Karpas-422 (cell line): ENCODE results near the gene ZNF630. TPM values are rescaled to one million over a fixed set of nuclear protein-coding genes. Genes with fewer than 3 reads are reported as not detected.
"Not testable (repeated sequence)": the region's sequence is repeated elsewhere in the genome, so short reads cannot be mapped to it uniquely, and the experiment has no call there.

ENCODE experiments used
- DNase-seq: peaks from one replicate; pipeline ENCODE4 v3.0.0-alpha.2; 2015
- H2AFZ ChIP-seq: fragments of 200-600 bp; sonication (generic); 2 replicates; pipeline ENCODE4 v1.6.1; 2014; ENCODE audit warnings: antibody characterized with exemption, low read length, mixed read lengths
- H3K27ac ChIP-seq: fragments of 200-600 bp; sonication (generic); 2 replicates; pipeline ENCODE4 v1.5.1; 2014; ENCODE audit warnings: mild to moderate bottlenecking, low read length, moderate library complexity
- H3K27me3 ChIP-seq: fragments of 200-600 bp; sonication (generic); 2 replicates; pipeline ENCODE4 v1.6.1; 2014; ENCODE audit warnings: low read length, mixed read lengths
- H3K36me3 ChIP-seq: fragments of 200-600 bp; sonication (generic); 2 replicates; pipeline ENCODE4 v1.6.1; 2014; ENCODE audit warnings: low read length, mixed read lengths; ENCODE audit not compliant: insufficient read depth
- H3K4me1 ChIP-seq: fragments of 200-600 bp; sonication (generic); 2 replicates; pipeline ENCODE4 v1.6.1; 2014; ENCODE audit warnings: mild to moderate bottlenecking, low read length, mixed read lengths
- H3K4me2 ChIP-seq: fragments of 200-600 bp; sonication (generic); 2 replicates; pipeline ENCODE4 v1.6.1; 2014; ENCODE audit warnings: low read length, low read depth, mild to moderate bottlenecking; ENCODE audit not compliant: poor library complexity, severe bottlenecking
- H3K4me3 ChIP-seq: fragments of 200-600 bp; sonication (generic); 2 replicates; pipeline ENCODE4 v1.5.1; 2014; ENCODE audit warnings: mild to moderate bottlenecking, antibody characterized with exemption, low read length, mixed read lengths
- H3K79me2 ChIP-seq: fragments of 200-600 bp; sonication (generic); 2 replicates; pipeline ENCODE4 v1.6.1; 2014; ENCODE audit warnings: mild to moderate bottlenecking, low read length, mixed read lengths
- H3K9ac ChIP-seq: fragments of 200-600 bp; sonication (generic); 2 replicates; pipeline ENCODE4 v1.6.0; 2014; ENCODE audit warnings: low read length
- H3K9me2 ChIP-seq: fragments of 200-600 bp; sonication (generic), shearing (Covaris generic); replicated peaks from 2 replicates; pipeline ENCODE4 v1.6.0; 2014; ENCODE audit warnings: mild to moderate bottlenecking, low read length, moderate library complexity; ENCODE audit not compliant: insufficient read depth
- H3K9me3 ChIP-seq: fragments of 300-700, 200-600 bp; sonication (generic); 2 replicates; pipeline ENCODE4 v1.6.1; 2014; ENCODE audit warnings: low read length, mixed read lengths
- H4K20me1 ChIP-seq: fragments of 200-600 bp; sonication (generic); 2 replicates; pipeline ENCODE4 v1.6.1; 2014; ENCODE audit warnings: mild to moderate bottlenecking, antibody characterized with exemption, low read length, low read depth; ENCODE audit not compliant: insufficient read depth
- total RNA-seq: library from RNA; depleted of rRNA; stranded (reverse); fragments of >200 nt; shearing (Covaris generic); gene quantifications from 2 replicates; pipeline ENCODE4 v1.2.3, GENCODE V29; 2014; ENCODE audit warnings: low replicate concordance

ZNF630 gene
- total RNA-seq, 1 experiment from 2014 or later: 3.7 TPM

GRCh38 chrX:48022738-48023137 is 48.7 kb downstream of the ZNF630 start:
- Histone ChIP-seq H3K27ac (no peak overlapping the region), H3K4me3 (no peak overlapping the region), H3K9me2 (no peaks in the 10 kb centered on the region), H4K20me1 (no peaks in the 10 kb centered on the region; the same call in 1 of the 2 replicates), H3K9me3 (no peaks in the 10 kb centered on the region), H3K4me2 (no peak overlapping the region), H3K36me3 (no peaks in the 10 kb centered on the region), H2AFZ (no peak overlapping the region), H3K27me3 (no peaks in the 10 kb centered on the region), H3K9ac (no peak overlapping the region), H3K79me2 (no peaks in the 10 kb centered on the region), H3K4me1 (peaks cover 6% of the 10 kb centered on the region)
- DNase-seq: peak; percentile 4

- Histone ChIP-seq H3K9ac (no peak overlapping the region), H3K4me1 (peaks cover 6% of the 10 kb centered on the region), H3K36me3 (no peaks in the 10 kb centered on the region), H3K79me2 (no peaks in the 10 kb centered on the region), H3K4me3 (no peak overlapping the region), H2AFZ (no peak overlapping the region), H4K20me1 (no peaks in the 10 kb centered on the region; the same call in 1 of the 2 replicates), H3K27ac (no peak overlapping the region), H3K9me2 (no peaks in the 10 kb centered on the region), H3K27me3 (no peaks in the 10 kb centered on the region), H3K9me3 (no peaks in the 10 kb centered on the region), H3K4me2 (no peak overlapping the region)
- peak; percentile 10 for DNase-seq
Observed at GRCh38 chrX:48022100-48022499, 49.3 kb downstream of the ZNF630 start.

DNA sequence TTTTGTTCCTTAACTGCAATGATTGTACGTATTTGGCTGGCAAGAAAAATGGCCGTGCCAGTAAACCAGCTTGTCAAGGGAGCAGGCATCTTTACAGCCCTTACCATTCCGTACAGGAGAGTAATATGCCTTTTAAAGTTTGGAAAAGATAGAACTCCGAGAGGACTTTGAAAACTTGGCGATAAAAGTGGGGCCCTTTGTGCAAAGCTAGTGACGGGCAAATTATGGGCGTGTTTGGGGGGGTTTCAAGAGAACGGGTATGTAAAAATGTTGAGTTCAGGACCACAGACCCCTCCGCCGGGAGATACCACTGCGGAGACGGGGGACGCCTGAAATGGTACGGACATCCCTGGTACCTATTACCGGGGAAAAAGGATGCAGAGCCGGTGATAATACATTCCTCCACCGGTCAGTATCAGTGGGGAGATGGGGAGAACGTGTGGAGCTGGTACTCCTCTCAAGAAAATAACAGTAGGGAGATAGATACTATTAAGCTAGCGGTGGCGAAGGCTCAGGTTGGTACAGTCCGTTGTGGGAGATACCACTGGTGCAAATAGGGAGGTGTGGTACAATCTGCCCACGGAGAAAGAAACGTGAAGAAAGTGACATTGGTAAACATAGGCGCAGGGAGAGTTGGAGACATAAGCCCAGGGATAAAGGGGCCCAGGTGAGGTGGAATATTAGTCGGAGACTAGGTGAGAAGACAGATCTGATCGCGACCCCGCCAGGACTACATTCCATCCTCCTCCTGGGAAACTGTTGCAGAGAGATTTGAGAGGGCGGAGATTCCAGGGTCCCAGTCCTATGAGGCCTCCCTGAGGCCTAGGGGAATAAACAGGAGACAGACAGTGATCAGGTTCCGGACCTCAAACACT is 50.2 kb downstream of the ZNF630 start:
- Histone ChIP-seq H4K20me1 (no peaks in the 10 kb centered on the region; the same call in 1 of the 2 replicates), H3K27me3 (no peaks in the 10 kb centered on the region), H3K9ac (peak overlapping the region; percentile 73), H3K4me3 (peak overlapping the region; percentile 71), H3K27ac (no peak overlapping the region; the same call in 1 of the 2 replicates), H3K9me2 (no peaks in the 10 kb centered on the region), H3K4me2 (peak overlapping the region; percentile 74), H3K36me3 (no peaks in the 10 kb centered on the region), H3K4me1 (peaks cover 6% of the 10 kb centered on the region), H3K9me3 (no peaks in the 10 kb centered on the region), H3K79me2 (no peaks in the 10 kb centered on the region), H2AFZ (peak overlapping the region; percentile 96)
- peak; percentile 87 for DNase-seq

DNA sequence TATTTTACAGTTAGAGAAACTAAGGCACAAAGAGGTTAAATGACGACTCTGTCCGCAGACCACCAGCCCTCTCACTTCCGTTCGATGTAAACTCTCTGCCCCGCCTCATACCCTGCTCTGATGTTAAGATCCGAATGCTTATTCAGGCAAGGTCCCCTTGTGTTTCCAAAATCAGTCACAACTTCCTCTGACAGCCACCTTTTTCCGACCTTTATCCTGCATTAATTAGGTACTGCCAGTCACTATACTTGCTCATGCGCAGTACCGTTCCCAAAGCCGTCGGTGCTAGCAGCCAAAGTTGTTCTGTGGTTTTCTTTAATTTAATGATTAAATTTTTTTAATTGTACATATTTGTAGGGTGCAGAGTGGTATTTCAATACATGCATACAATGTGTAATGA is 51.0 kb downstream of the ZNF630 start:
- not testable (repeated sequence) for H3K4me1 ChIP-seq, H3K27me3 ChIP-seq, H4K20me1 ChIP-seq, H3K9me2 ChIP-seq, H3K79me2 ChIP-seq, H3K9me3 ChIP-seq, H3K9ac ChIP-seq, H3K36me3 ChIP-seq, H3K27ac ChIP-seq
- H3K4me3 ChIP-seq: peak overlapping the region; percentile 71
- peak overlapping the region; percentile 74 for H3K4me2 ChIP-seq
- peak overlapping the region; percentile 96; the same call in 1 of the 2 replicates for H2AFZ ChIP-seq
- peak; percentile 36 for DNase-seq

- not testable (repeated sequence) for H3K4me2 ChIP-seq, H3K79me2 ChIP-seq, DNase-seq, H2AFZ ChIP-seq, H3K27me3 ChIP-seq, H4K20me1 ChIP-seq, H3K27ac ChIP-seq, H3K9me3 ChIP-seq, H3K9me2 ChIP-seq, H3K4me1 ChIP-seq, H3K4me3 ChIP-seq, H3K9ac ChIP-seq, H3K36me3 ChIP-seq
Observed at GRCh38 chrX:48019892-48020291, 51.5 kb downstream of the ZNF630 start.

GRCh38 chrX:48016583-48017310 is 54.7 kb downstream of the ZNF630 start:
- not testable (repeated sequence) for H3K4me1 ChIP-seq, DNase-seq, H3K9ac ChIP-seq, H3K36me3 ChIP-seq, H4K20me1 ChIP-seq, H3K79me2 ChIP-seq, H3K4me2 ChIP-seq, H2AFZ ChIP-seq, H3K9me2 ChIP-seq, H3K27me3 ChIP-seq, H3K27ac ChIP-seq, H3K4me3 ChIP-seq, H3K9me3 ChIP-seq

DNA sequence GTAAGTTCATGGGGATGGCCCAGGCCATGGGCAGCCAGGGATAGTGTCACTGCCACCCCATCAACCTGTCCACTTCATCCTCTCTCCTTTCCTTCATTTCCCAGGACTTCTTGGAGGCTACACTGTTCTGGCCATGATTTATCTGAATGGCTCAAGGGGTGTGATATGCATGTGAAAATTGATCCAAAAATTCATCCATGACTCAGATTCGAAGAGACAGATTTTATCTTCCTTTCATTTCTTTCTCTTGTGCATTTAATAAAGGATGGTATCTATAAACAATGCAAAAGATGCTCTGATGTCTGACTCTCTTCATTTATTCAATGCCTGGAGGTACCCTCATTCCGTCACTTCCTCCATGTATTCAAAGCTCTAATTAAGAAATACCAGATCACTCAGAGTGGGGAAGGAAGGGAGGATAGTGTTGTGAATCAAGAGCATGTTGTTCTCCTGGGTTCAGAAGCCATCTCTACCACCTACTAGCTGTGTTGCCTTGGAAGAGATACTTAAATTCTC is 61.9 kb downstream of the ZNF630 start:
- H3K79me2 ChIP-seq, H3K4me3 ChIP-seq, H4K20me1 ChIP-seq, H3K4me2 ChIP-seq, H3K9me2 ChIP-seq, H3K9me3 ChIP-seq, DNase-seq, H2AFZ ChIP-seq, H3K4me1 ChIP-seq, H3K27ac ChIP-seq, H3K36me3 ChIP-seq, H3K9ac ChIP-seq, H3K27me3 ChIP-seq: not testable (repeated sequence)
